ENCODE measurements around the gene CNTNAP5. TPM values are rescaled to one million over a fixed set of nuclear protein-coding genes. Genes with fewer than 3 reads are reported as not detected.

Gene CNTNAP5
- total and polyA plus RNA-seq, 12 donors, result 0.04 TPM; not detected in 11

DNA sequence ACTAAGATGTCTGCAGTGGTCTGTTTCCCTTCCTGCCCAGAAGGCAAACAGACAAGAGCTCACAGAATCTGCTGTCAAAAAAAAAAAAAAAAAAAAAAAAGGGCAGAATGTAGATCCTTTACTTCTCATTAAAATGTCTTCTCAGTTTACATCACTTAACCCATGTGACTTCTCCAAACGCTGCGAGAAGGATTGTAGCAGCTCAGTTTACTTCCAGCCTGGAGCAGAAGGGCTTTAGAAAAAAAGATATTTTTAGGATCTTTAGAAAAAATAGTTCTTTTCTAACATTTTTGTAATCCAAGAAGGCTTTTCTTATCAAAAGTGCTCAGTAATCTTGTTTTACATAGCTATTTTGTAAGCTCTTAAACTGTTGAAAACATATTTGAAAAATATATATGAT lies 425.4 kb downstream of the CNTNAP5 start:
- intact Hi-C loops (cut with DNase I), result no loop called here
- TF ChIP-seq, protein P1, sequence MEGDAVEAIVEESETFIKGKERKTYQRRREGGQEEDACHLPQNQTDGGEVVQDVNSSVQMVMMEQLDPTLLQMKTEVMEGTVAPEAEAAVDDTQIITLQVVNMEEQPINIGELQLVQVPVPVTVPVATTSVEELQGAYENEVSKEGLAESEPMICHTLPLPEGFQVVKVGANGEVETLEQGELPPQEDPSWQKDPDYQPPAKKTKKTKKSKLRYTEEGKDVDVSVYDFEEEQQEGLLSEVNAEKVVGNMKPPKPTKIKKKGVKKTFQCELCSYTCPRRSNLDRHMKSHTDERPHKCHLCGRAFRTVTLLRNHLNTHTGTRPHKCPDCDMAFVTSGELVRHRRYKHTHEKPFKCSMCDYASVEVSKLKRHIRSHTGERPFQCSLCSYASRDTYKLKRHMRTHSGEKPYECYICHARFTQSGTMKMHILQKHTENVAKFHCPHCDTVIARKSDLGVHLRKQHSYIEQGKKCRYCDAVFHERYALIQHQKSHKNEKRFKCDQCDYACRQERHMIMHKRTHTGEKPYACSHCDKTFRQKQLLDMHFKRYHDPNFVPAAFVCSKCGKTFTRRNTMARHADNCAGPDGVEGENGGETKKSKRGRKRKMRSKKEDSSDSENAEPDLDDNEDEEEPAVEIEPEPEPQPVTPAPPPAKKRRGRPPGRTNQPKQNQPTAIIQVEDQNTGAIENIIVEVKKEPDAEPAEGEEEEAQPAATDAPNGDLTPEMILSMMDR (IDR thresholded peaks at IDR 0.05), result no peak
- Histone ChIP-seq H3K4me1 (no peaks in the 10 kb centered on the region), H3K4me3 (no peak overlapping the region), H3K36me3 (no peaks in the 10 kb centered on the region), H3K27ac (no peak overlapping the region), H3K27me3 (no peaks in the 10 kb centered on the region), H3K9me3 (peaks cover 0 to 16% (median 0%) of the 10 kb centered on the region in 11 donors)
- ATAC-seq (no peak), DNase-seq (no peak)
- 61% methylated on average over 2 of the region's 2 CpGs for WGBS, 2 donors

- Histone ChIP-seq H3K36me3 (no peaks in the 10 kb centered on the region), H3K27me3 (no peaks in the 10 kb centered on the region), H3K9me3 (peaks cover 0 to 10% (median 0%) of the 10 kb centered on the region in 11 donors), H3K27ac (no peak overlapping the region), H3K4me1 (no peaks in the 10 kb centered on the region), H3K4me3 (no peak overlapping the region)
- TF ChIP-seq, protein P1 (IDR thresholded peaks at IDR 0.05), result no peak
- DNase-seq (no peak), ATAC-seq (no peak)
- intact Hi-C loops (cut with DNase I), result no loop called here
- 52% methylated on average over 2 of the region's 2 CpGs for WGBS, 2 donors
Measured at GRCh38 chr2:124476291-124476690, 451.2 kb downstream of the CNTNAP5 start.

DNA sequence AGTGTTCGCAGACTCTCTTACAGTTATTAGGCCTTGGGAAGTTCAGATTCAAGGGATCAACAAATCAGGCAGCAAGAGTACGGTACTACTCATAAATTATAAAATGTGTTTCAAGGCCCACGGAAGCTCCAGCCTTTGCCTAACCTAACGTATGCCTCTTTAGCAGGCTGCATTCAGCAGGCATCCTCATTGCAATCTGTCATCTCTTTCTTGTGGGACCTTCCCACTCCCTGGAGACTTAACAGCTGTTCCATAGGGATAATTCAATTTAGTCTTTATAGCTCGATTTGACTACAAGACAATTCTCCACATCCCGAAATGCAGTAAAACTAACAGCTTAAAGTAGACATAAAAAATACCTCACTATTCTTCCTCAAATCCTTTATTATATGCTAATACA lies 453.7 kb downstream of the CNTNAP5 start:
- Histone ChIP-seq H3K27ac (no peak overlapping the region), H3K4me3 (no peak overlapping the region), H3K36me3 (no peaks in the 10 kb centered on the region), H3K27me3 (no peaks in the 10 kb centered on the region), H3K9me3 (peaks cover 0 to 8% (median 0%) of the 10 kb centered on the region in 11 donors), H3K4me1 (no peaks in the 10 kb centered on the region)
- TF ChIP-seq, protein P1 (IDR thresholded peaks at IDR 0.05), result no peak
- ATAC-seq (no peak), DNase-seq (no peak)
- 79 to 80% methylated on average over 6 of the region's 6 CpGs for WGBS, 2 donors
- intact Hi-C loops (cut with DNase I), result no loop called here

DNA sequence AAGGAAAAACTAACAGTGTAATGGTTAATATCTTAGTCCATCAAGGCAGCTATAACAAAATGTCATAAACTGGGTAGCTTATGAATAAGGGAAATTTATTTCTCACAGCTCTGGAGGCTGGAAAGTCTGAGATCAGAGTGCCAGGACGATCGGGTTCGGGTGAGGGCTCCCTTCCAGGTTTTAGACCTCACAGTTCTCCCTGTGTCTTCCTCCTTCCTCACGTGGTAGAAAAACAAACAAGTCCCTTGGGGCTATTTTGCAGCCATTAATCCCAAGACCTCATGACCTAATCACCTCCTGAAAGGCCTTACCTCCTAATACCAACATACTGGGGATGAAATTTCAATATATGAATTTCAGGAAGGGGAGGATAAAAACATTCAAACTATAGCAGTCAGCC lies 455.9 kb downstream of the CNTNAP5 start:
- TF ChIP-seq, protein P1 (IDR thresholded peaks at IDR 0.05), result no peak
- DNase-seq (no peak), ATAC-seq (no peak)
- Histone ChIP-seq H3K27ac (no peak overlapping the region), H3K4me1 (no peaks in the 10 kb centered on the region), H3K27me3 (no peaks in the 10 kb centered on the region), H3K36me3 (no peaks in the 10 kb centered on the region), H3K9me3 (peaks cover 0 to 3% (median 0%) of the 10 kb centered on the region in 11 donors), H3K4me3 (no peak overlapping the region)
- intact Hi-C loops (cut with DNase I), result no loop called here
- 47 to 54% methylated on average over 4 of the region's 4 CpGs for WGBS, 2 donors

All from heart right ventricle (tissue), 16 donors.